Natural killer cell (primary cell): Measurements from ENCODE around the gene PTPRO. TPM values are rescaled to one million over a fixed set of nuclear protein-coding genes. Genes with fewer than 3 reads are reported as not detected.

Source experiments
- ATAC-seq, 3 donors: fragments of 150-1000 bp in 2 of 3; fragments of 200-7000 bp in 1 of 3; cut with Tn5 transposase; 1 replicate in 1 of 3; 2 replicates in 2 of 3; pipeline ENCODE4 v1.10.0; 2021; ENCODE audit warnings: mild to moderate bottlenecking in 2 of 3, moderate library complexity in 2 of 3
- DNase-seq, 2 donors: peaks; one replicate each; pipeline versions ENCODE4 v3.0.0 to v3.0.0-alpha.2; 2013 to 2021; ENCODE audit warnings: mixed read lengths in 1 of 2
- H3K27ac ChIP-seq: one replicate; pipeline ENCODE4 v1.5.1; 2013; ENCODE audit warnings: mild to moderate bottlenecking, low read length
- H3K27me3 ChIP-seq: one replicate; pipeline ENCODE4 v1.6.1; 2013; ENCODE audit warnings: low read length; ENCODE audit not compliant: control insufficient read depth, insufficient read depth
- H3K36me3 ChIP-seq: one replicate; pipeline ENCODE4 v1.6.1; 2013; ENCODE audit warnings: low read length; ENCODE audit not compliant: control insufficient read depth, insufficient read depth
- H3K4me1 ChIP-seq: one replicate; pipeline ENCODE4 v1.6.1; 2013; ENCODE audit warnings: low read length; ENCODE audit not compliant: control insufficient read depth, insufficient read depth
- H3K4me3 ChIP-seq: one replicate; pipeline ENCODE4 v1.5.1; 2013; ENCODE audit warnings: low read length
- H3K9me3 ChIP-seq: one replicate; pipeline ENCODE4 v1.6.1; 2013; ENCODE audit warnings: low read length; ENCODE audit not compliant: control insufficient read depth, insufficient read depth
- H3K27ac Mint-ChIP-seq, 2 donors: one replicate each; pipeline ENCODE4 v1.8.0; 2022; ENCODE audit warnings: mild to moderate bottlenecking in 2 of 2, mixed read lengths in 2 of 2, moderate library complexity in 1 of 2
- H3K27me3 Mint-ChIP-seq, 2 donors: one replicate each; pipeline ENCODE4 v1.8.0; 2022; ENCODE audit warnings: low read depth in 2 of 2, mixed read lengths in 2 of 2
- H3K36me3 Mint-ChIP-seq: one replicate; pipeline ENCODE4 v1.8.0; 2022; ENCODE audit warnings: mixed read lengths
- H3K4me1 Mint-ChIP-seq, 2 donors: one replicate each; pipeline ENCODE4 v1.8.0; 2022; ENCODE audit warnings: mixed read lengths in 2 of 2
- H3K4me3 Mint-ChIP-seq: one replicate; pipeline ENCODE4 v1.8.0; 2022; ENCODE audit warnings: mild to moderate bottlenecking, moderate library complexity, mixed read lengths
- H3K9me3 Mint-ChIP-seq, 2 donors: one replicate each; pipeline ENCODE4 v1.8.0; 2022; ENCODE audit warnings: mixed read lengths in 2 of 2
- CTCF ChIP-seq: fragments of 200-600 bp; IDR thresholded peaks from one replicate; pipeline ENCODE4 v1.8.0; 2022; ENCODE audit warnings: antibody characterized with exemption
- WGBS: methylation state at CpG from one replicate; pipeline ENCODE4 v1.1.7; 2013; ENCODE audit warnings: missing lambda C conversion rate; ENCODE audit not compliant: insufficient coverage; 5-methylcytosine and 5-hydroxymethylcytosine counted together
- intact Hi-C: fragments of 100-400 bp; cut with micrococcal nuclease; formaldehyde crosslinking; loops from one replicate; pipeline ENCODE4 v1.14.2; 2022
- total RNA-seq, 4 donors: library from RNA; stranded (reverse); fragments of 120-200 nt in 1 of 4; gene quantifications; one replicate each; pipeline versions ENCODE4 v1.2.3 to v1.2.4, GENCODE V29; 2013 to 2022

Gene PTPRO
- total RNA-seq, 3 donors from 2014 or later (not counting 1 experiment from before 2014, with no cell fraction given), result 0.29 to 1.2 (median 0.53) TPM

GRCh38 chr12:15336768-15337553, 14.7 kb downstream of the PTPRO start:
- no peak overlapping the region for H3K4me3 Mint-ChIP-seq
- DNase-seq (no peak), ATAC-seq (no peak)
- no peak overlapping the region for H3K27ac ChIP-seq
- no peaks in the 10 kb centered on the region for H3K4me1 Mint-ChIP-seq
- H3K36me3 ChIP-seq, result no peaks in the 10 kb centered on the region
- TF ChIP-seq CTCF, result no peak
- no peaks in the 10 kb centered on the region for H3K9me3 Mint-ChIP-seq
- peaks cover 10 to 28% of the 10 kb centered on the region in 2 donors for H3K27me3 Mint-ChIP-seq
- H3K27me3 ChIP-seq, result peaks cover 2% of the 10 kb centered on the region
- intact Hi-C loops, result no loop called here
- H3K4me1 ChIP-seq, result no peaks in the 10 kb centered on the region
- WGBS, result 68% methylated on average over 9 of the region's 9 CpGs
- H3K4me3 ChIP-seq, result no peak overlapping the region
- H3K9me3 ChIP-seq, result no peaks in the 10 kb centered on the region
- H3K27ac Mint-ChIP-seq, result no peak overlapping the region
- no peaks in the 10 kb centered on the region for H3K36me3 Mint-ChIP-seq

GRCh38 chr12:15341371-15341770, 19.1 kb downstream of the PTPRO start:
- no peaks in the 10 kb centered on the region for H3K27me3 ChIP-seq
- Mint-ChIP-seq H3K4me1 (no peaks in the 10 kb centered on the region), H3K27me3 (peaks cover 13 to 21% of the 10 kb centered on the region in 2 donors), H3K4me3 (no peak overlapping the region), H3K36me3 (no peaks in the 10 kb centered on the region), H3K9me3 (no peaks in the 10 kb centered on the region), H3K27ac (no peak overlapping the region)
- intact Hi-C loops, result no loop called here
- no peak for TF ChIP-seq CTCF
- no peak overlapping the region for H3K27ac ChIP-seq
- no peaks in the 10 kb centered on the region for H3K36me3 ChIP-seq
- no peaks in the 10 kb centered on the region for H3K4me1 ChIP-seq
- H3K9me3 ChIP-seq, result no peaks in the 10 kb centered on the region
- no peak overlapping the region for H3K4me3 ChIP-seq
- DNase-seq, result no peak
- no peak for ATAC-seq

GRCh38 chr12:15344561-15344960, 22.3 kb downstream of the PTPRO start:
- no peaks in the 10 kb centered on the region for H3K27me3 ChIP-seq
- H3K9me3 ChIP-seq, result no peaks in the 10 kb centered on the region
- H3K27ac ChIP-seq, result no peak overlapping the region
- no peaks in the 10 kb centered on the region for H3K4me1 Mint-ChIP-seq
- no peaks in the 10 kb centered on the region for H3K36me3 Mint-ChIP-seq
- H3K4me3 ChIP-seq, result no peak overlapping the region
- intact Hi-C loops, result no loop called here
- DNase-seq, result no peak
- TF ChIP-seq CTCF, result no peak
- H3K36me3 ChIP-seq, result no peaks in the 10 kb centered on the region
- ATAC-seq, result no peak
- no peaks in the 10 kb centered on the region for H3K9me3 Mint-ChIP-seq
- H3K4me1 ChIP-seq, result no peaks in the 10 kb centered on the region
- H3K27ac Mint-ChIP-seq, result no peak overlapping the region
- no peak overlapping the region for H3K4me3 Mint-ChIP-seq
- 89% methylated on average over 4 of the region's 4 CpGs for WGBS
- H3K27me3 Mint-ChIP-seq, result peaks cover 0 to 14% of the 10 kb centered on the region in 2 donors

- no peaks in the 10 kb centered on the region for H3K4me1 Mint-ChIP-seq
- Histone ChIP-seq H3K4me1 (no peaks in the 10 kb centered on the region), H3K9me3 (no peaks in the 10 kb centered on the region), H3K36me3 (no peaks in the 10 kb centered on the region), H3K27me3 (no peaks in the 10 kb centered on the region), H3K4me3 (no peak overlapping the region), H3K27ac (no peak overlapping the region)
- no peak for TF ChIP-seq CTCF
- intact Hi-C loops, result no loop called here
- no peaks in the 10 kb centered on the region for H3K36me3 Mint-ChIP-seq
- ATAC-seq (no peak), DNase-seq (no peak)
- no peak overlapping the region for H3K4me3 Mint-ChIP-seq
- peaks cover 0 to 16% of the 10 kb centered on the region in 2 donors for H3K27me3 Mint-ChIP-seq
- H3K27ac Mint-ChIP-seq, result no peak overlapping the region
- 75% methylated on average over 3 of the region's 3 CpGs for WGBS
- no peaks in the 10 kb centered on the region for H3K9me3 Mint-ChIP-seq
These were observed 24.2 kb downstream of the PTPRO start for GRCh38 chr12:15346488-15346887.
